Measurements from ENCODE around the gene RNPEP.

GRCh38 chr1:201968202-201968925 is 14.1 kb upstream of the RNPEP start:
- TF ChIP-seq EZH2 (IDR thresholded peaks at IDR 0.05; ENCODE audit: borderline replicate concordance, low read length) (no peak), CTCF (IDR thresholded peaks at IDR 0.05; ENCODE audit: low read length) (no peak)
